GM10266 (cell line): ENCODE measurements around the gene ANKRD44.

Experiments used
- DNase-seq: peaks from one replicate; pipeline ENCODE4 v3.0.0; 2012; ENCODE audit errors: extremely low spot score
- CTCF ChIP-seq: IDR thresholded peaks from 2 replicates; pipeline ENCODE4 v1.5.1; 2012; ENCODE audit warnings: mild to moderate bottlenecking, low read depth; ENCODE audit not compliant: control insufficient read depth, insufficient read depth; ENCODE audit errors: missing control alignments

ANKRD44 gene

GRCh38 chr2:196966061-196966460, 344.5 kb downstream of the ANKRD44 start:
- DNase-seq, result no peak
- no peak for TF ChIP-seq CTCF

GRCh38 chr2:196965651-196966050, 344.9 kb downstream of the ANKRD44 start:
- no peak for TF ChIP-seq CTCF
- no peak for DNase-seq

GRCh38 chr2:196963961-196964360, 346.6 kb downstream of the ANKRD44 start:
- DNase-seq, result no peak
- no peak for TF ChIP-seq CTCF

- TF ChIP-seq CTCF, result no peak
- DNase-seq, result no peak
These were observed 347.5 kb downstream of the ANKRD44 start for GRCh38 chr2:196963043-196963442.

GRCh38 chr2:196962325-196962724, 348.3 kb downstream of the ANKRD44 start:
- DNase-seq, result no peak
- no peak for TF ChIP-seq CTCF

GRCh38 chr2:196961889-196962288, 348.7 kb downstream of the ANKRD44 start:
- TF ChIP-seq CTCF, result no peak
- peak; percentile 13 for DNase-seq

GRCh38 chr2:196959734-196960338, 350.7 kb downstream of the ANKRD44 start:
- no peak for DNase-seq
- no peak for TF ChIP-seq CTCF
